Measurements from ENCODE around the gene ZNF423.

- TF ChIP-seq CTCF (IDR thresholded peaks at IDR 0.05), result no peak
- no peak for TF ChIP-seq POLR2A (IDR thresholded peaks at IDR 0.05)
- TF ChIP-seq POLR2AphosphoS5 (IDR thresholded peaks at IDR 0.05), result no peak
- no peak for TF ChIP-seq EP300 (IDR thresholded peaks at IDR 0.05)
Observed at GRCh38 chr16:49675413-49675812, 180.5 kb downstream of the ZNF423 start.
